NOMO-1 (cell line): ENCODE data around the gene TEK.
"Not testable (repeated sequence)": the region's sequence is repeated elsewhere in the genome, so short reads cannot be mapped to it uniquely, and the experiment has no call there.

Source experiments
- DNase-seq, 2 experiments: peaks; one replicate each; lab custom pipeline; 2025; ENCODE audit not compliant: unreplicated experiment in 2 of 2; lab: John Stamatoyannopoulos, UW

TEK gene

DNA sequence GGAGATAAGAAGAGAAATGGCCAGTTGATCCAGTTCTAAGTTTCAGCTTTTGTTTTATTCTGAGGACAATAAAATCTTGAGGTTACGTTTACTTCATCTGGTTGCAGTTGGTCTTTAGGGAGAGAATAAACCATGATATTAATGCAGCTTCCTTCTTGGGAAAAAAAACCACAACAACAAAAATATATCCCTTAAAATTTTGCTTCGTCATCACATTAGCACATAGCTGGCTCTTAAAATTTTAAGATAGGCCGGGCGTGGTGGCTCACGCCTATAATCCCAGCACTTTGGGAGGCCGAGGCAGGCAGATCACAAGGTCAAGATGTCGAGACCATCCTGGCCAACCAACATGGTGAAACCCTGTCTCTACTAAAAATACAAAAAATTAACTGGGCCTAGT, 101.6 kb downstream of the TEK start:
- no peak for DNase-seq

DNA sequence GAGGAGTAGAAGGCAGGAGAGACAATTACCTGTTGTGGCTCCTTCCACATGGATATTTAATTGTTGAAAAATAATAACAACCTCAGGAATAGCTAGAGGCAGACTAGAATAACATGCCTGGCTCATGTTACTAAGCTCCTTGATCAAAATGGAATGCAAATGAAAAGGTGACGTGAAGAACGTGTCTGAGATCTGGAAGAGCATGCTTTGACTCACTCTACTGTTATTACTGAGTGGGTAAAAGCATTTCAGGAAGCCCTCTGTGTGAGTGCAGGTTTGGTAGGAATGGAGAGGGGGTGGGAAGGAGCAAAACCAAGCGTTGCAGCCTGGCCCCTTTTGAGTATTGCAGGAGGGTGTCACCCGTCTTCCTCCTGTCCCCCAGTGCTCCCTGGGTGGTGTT, 103.2 kb downstream of the TEK start:
- DNase-seq: no peak

DNA sequence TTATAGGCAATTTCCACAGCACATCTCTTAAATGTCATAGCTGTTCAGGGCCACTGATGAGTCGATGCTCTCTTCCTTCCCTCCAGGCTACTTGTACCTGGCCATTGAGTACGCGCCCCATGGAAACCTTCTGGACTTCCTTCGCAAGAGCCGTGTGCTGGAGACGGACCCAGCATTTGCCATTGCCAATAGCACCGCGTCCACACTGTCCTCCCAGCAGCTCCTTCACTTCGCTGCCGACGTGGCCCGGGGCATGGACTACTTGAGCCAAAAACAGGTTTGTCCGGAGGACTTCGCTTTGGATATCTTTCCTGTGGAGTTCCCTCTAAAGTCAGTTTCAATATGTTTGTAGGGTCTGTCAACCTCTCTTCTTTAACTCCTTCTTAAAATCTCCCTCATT, 103.6 kb downstream of the TEK start:
- no peak for DNase-seq

DNA sequence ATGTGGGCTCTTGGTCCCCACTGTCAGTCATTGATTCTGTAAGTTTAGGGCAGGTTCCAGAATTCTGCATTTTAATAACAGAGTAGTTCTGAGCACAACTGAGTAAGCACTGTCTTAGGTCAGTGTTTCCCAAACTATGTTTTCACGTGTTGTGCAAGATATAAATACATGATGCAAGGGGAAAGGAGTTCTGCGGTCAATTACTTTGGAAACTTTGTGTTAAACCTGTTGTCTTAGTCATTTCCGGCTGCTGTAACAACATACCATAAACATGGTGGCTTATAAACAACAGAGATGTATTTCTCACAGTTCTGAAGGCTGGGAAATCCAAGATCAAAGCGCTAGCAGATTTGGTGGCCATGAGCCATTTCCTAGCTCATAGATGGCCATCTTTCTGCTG, 118.2 kb downstream of the TEK start:
- DNase-seq: no peak

DNA sequence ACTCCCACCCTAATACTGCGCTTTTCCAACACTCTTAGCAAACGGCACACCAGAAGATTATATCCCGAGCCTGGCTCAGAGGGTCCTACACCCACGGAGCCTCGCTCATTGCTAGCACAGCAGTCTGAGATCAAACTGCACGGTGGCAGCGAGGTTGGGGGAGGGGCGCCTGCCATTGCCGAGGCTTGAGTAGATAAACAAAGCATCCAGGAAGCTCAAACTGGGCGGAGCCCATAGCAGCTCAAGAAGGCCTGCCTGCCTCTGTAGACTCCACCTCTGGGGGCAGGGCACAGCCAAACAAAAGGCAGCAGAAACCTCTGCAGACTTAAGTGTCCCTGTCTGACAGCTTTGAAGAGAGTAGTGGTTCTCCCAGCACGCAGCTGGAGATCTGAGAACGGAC, 130.6 kb downstream of the TEK start:
- not testable (repeated sequence) for DNase-seq

DNA sequence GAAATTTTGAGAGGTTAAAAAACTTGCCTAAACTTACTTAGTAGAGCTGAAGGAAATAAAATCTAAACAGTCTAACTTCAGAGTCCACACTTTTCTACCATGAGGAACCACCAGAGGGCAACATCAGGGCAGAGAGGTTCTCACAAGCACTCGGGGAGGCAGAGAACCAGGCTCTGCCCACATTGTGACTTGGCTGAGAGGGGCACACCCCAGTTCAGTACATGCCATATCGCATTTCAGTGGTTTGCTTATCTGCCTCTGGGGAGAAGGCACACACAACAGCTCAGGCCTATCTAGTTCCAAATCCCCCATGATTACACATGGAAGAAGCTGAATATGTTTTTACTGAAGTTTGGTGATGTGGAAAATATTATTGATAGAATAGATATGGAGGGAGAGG, 138.7 kb downstream of the TEK start:
- no peak for DNase-seq

DNA sequence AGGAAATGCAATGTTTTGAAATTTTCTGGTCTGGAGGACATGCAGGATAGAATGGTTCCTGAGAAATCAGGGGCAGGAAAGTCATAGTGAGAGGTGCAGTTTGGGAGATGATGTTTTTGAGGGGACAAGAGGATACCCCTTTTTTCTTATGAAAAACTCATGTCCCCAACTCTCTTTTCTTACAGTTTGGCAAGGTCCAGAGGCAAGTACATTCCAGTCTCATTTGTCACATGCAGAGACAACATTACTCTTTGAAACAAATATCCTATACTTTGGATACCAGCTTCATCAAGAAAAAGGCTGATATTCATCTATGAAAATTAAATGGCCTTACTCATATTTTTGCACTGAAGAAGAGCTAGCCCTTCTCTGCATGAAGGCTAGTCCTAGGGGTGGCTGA, 139.7 kb downstream of the TEK start:
- no peak for DNase-seq

DNA sequence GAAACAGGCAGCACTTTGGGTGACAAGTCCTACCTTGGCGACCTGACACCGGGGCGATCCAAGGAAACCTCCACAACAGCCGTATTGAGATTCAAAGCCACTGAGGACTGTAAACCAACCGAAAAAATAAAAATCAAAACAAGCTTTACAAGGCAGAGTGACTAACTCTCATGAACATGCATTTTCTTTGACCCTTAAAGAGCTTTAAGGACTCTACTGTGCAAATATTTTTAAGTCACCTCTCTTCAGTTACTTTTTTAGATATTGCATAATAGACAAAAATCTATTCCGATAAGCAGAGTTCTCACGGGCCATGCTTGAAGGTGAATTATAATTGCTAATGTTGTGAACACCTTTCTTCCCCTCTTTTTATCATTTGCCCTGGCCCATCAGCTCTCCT, 149.6 kb downstream of the TEK start:
- no peak for DNase-seq

DNA sequence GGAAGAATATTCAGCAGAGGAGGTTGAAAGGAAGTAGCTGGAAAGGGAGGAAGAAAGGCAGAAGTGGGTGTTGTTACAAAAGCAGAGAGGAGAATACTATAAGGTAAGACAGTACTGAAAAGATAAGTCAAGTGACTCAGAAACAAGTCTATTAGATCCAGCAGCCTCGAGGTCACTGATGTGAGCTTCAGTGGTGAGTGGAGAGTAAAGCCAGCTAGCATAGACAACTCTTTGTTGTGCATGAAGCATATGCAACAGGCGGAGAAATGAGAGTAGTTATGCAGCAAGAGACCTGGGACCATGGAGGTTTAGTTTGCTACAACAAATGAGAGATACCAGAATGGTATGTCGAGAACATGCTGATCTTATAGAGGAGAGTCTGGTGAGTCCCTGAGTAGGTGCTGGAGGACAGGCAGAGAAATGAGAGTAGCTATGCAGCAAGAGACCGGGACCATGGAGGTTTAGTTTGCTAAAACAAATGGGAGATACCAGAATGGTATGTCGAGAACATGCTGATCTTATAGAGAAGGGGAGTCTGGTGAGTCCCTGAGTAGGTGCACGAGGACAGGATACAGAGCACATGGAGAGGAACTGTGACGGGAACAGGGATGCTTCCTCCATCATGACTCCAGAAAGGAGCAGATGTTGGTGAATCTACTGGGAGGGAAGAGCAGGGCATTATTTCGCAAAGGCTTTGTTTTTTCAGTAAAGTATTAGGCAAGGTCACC, 151.9 kb downstream of the TEK start:
- DNase-seq: no peak

DNA sequence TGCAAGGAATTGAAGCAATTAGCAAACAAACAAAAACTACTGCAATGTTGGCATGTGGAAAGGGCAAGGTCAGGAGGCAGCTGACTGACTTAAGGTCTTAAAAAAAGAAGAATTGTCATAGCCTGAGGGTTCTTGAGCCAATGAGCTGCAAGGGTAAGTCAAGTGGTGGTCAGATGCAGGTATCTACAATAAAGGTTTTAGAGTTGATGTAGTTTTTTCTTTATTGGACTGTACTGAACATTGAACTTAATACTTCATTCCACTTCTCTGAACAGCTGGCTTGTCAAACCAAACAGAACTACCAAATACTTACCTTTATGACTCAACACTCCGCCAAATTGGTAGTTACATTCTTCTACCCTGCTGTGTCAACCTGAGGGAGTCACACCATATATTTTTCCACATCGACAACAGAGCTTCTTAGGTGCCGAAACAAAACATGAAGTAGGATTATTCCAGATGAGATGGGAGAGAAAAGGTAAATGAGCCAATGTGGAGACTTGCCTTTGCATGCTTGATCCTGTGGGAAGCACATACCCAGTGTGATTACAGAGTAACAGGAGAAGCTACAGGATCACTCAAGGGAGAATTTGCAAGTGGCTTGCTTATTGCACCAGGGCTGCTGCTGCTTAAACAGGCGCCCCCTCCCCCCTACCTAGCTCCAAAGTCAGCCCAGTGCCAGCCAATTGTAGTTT, 152.6 kb downstream of the TEK start:
- no peak for DNase-seq

DNA sequence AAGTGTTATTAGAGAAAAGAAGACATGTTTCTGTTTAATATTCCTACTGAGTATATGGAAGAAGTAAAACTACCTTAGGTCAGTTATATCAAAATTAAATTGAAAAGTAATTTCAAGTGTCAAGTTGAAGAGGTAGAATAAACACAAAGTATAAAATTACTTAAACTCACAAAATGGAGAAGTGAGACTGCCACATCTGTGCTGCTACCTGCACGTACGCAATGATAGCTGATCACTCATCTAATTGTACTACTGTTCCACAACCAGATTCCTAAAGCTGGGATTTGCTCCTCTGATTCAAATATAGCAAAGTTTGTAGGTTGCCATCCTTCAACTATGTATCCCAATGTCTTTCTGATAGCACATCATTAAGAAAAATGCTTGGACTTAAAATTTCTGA, 163.1 kb downstream of the TEK start:
- DNase-seq: no peak

DNA sequence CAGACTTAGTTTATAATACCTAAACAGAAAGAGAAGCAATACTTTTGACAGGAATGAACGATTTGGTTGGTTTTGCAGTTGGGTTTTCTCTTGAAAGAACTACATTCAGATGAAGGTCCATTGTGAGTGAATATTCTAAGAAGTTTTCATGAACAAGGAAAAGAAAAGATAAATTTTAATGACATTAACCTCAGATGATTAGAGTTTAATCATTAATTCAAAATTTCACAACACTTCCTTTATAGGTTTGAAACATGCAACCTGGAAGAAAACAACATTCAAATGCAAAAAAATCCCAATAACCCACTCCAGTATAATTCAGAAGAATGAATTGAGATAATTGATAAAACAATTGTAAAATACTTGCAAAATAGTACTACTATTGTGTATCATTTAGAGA, 164.2 kb downstream of the TEK start:
- DNase-seq: no peak

DNA sequence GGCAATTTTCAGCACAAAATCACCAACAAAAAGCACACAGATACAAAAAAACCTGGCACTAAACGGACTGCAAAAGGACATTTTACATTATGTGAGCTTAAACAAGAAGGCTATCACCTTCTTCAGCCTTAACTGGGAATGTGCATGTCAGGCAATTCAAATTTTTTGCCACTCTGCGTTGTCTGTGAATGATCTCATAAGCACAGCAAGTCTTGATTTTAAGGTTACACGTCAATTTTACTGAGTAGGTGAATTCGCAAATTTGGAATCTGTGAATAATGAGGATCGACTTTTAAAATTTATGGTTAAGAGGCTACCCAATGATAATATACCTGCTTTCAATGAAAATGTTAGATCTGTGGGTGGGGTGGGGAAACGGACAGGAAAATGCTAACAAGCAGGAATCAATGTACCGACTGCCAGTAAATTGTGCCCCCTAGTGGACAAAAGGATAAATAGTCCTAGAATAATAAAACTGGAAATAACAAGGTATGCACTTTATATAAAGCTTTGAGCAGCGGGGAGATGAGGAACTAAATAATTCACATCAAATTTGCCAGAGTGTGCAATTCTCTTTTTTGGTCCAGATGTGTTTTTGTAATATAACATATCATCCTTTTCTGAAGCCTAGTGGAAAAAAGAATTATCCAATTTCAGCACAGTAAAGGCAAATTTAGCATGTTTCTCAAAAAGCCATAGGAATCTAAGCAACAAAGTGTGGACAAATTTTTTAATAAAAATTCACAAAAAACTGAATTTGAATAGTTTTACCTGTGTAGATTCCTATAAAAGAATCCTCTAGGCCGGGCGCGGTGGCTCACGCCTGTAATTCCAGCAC, 167.4 kb downstream of the TEK start:
- no peak for DNase-seq

DNA sequence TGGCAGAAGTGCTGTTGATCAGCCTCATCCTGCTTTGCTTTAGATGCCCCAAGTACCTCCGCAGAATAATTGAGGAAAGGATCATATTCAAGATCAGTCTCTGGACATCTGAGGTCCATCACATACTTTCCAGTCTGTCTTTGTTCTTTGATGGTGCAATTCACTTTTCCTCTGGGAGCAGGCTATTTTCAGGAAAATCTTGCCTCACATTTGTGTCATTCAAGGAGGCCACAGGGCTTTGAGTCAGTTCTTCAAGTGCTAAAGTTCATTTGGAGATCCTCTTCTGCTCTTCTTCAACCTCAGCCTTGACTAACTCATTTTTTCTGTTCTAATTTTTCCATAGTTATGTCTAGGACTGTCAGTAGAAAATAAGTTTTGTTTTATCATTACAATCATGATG, 169.3 kb downstream of the TEK start:
- no peak for DNase-seq

DNA sequence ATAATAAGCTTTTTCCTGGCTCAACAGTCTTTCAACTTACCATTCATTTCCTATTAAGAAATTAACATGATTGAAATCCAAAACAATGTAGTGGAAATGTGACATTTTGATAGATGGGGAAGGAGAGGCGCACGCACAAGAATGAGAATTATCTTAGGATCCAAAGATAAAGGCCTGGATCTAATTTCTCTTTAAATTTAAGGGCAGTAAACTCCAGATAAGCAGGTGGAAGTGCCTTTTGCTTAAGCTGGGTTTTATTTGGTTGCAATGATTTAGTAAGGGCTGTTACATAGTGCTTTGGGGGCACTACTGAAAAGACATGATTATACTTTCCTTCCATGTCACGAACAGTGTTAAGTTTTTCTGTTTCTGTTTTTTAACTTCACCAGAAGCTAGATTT, 170.6 kb downstream of the TEK start:
- no peak for DNase-seq
